ENCODE results near the gene RPL15. TPM values are rescaled to one million over a fixed set of nuclear protein-coding genes. Genes with fewer than 3 reads are reported as not detected.
A peak's percentile ranks its signal among the peaks of the same experiment; 100 is the strongest.

Gene RPL15
- polyA plus RNA-seq, 1 donor (not counting 4 experiments of a cell fraction or from before 2014, with no cell fraction given), result 3,052 TPM

DNA sequence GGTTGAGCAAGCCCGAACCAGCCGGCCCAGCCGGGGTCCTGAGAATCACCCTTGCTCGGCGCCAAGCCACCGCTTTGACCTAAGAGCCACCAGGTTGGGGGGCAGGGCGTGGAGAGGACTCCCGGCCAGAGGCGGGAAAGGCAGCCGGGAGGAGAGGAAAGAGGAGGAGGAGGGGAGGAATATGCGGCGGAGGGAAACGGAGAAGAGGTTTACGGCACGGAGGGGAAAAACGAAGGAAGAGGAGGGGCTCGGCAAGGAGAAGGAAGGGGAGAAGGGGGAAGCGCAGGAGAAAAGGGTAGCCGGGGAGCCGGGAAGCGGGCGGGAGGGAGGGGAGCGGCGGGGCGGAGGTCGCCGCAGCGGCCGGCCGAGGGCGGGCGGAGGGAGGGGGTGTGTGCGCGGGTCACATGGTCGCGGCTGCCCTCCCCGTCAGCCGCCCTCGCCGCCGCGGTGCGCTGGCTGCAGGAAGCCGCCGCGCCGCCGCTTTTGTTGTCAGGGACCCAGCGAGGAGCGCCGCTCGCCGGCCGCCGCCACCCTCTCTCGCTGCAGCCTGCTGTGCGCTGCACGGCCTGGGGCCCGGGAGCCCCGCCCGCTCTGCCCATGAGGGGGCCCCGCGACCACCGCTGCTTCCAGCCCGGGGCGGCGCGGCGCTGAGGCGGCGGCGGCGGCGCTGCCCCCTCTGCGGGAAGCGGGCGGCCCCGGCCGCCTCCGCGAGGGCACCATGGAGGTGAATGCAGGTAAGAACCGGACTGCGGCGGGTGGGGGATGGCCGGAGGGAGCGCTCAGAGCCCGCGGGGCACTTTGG lies 28.1 kb downstream of the RPL15 start, which contains the start of gene NR1D2:
Gene NR1D2 (plus strand): TSS at position 426 of the 802 bp plus-strand sequence. CDS start 293 bp downstream, at position 719.
- H3K4me2 ChIP-seq (ENCODE audit: control insufficient read depth, extremely low read depth, insufficient read depth, low read depth, low read length), result peak within 1 kb of the TSS; percentile 90
- H3K27me3 ChIP-seq (ENCODE audit: control insufficient read depth, extremely low read depth, insufficient read depth, low read length), result peaks cover 5% of the 10 kb centered on the region
- H3K27ac ChIP-seq (ENCODE audit: control insufficient read depth, insufficient read depth, low read length), result peak within 1 kb of the TSS; percentile 94
- no peak for DNase-seq (ENCODE audit: low read depth, low spot score)
- H3K9ac ChIP-seq (ENCODE audit: control insufficient read depth, extremely low read depth, insufficient read depth, low read length), result peak within 1 kb of the TSS; percentile 88
- no peaks in the 10 kb centered on the region for H3K9me3 ChIP-seq (ENCODE audit: control insufficient read depth, low read depth, low read length)
- H3K9me1 ChIP-seq (ENCODE audit: control insufficient read depth, extremely low read depth, insufficient read depth, low read length), result no peaks in the 10 kb centered on the region
- FAIRE-seq, result no peak
- H3K4me3 ChIP-seq (ENCODE audit: control insufficient read depth in 2 of 3, extremely low read depth in 1 of 3, insufficient read depth in 2 of 3, low read depth in 1 of 3, low read length in 3 of 3), result peak within 1 kb of the TSS; percentile 65 to 86 (median 82)
- no peaks in the 10 kb centered on the region for H4K20me1 ChIP-seq (ENCODE audit: control insufficient read depth, extremely low read depth, insufficient read depth, low read length)
- TF ChIP-seq, protein P1, sequence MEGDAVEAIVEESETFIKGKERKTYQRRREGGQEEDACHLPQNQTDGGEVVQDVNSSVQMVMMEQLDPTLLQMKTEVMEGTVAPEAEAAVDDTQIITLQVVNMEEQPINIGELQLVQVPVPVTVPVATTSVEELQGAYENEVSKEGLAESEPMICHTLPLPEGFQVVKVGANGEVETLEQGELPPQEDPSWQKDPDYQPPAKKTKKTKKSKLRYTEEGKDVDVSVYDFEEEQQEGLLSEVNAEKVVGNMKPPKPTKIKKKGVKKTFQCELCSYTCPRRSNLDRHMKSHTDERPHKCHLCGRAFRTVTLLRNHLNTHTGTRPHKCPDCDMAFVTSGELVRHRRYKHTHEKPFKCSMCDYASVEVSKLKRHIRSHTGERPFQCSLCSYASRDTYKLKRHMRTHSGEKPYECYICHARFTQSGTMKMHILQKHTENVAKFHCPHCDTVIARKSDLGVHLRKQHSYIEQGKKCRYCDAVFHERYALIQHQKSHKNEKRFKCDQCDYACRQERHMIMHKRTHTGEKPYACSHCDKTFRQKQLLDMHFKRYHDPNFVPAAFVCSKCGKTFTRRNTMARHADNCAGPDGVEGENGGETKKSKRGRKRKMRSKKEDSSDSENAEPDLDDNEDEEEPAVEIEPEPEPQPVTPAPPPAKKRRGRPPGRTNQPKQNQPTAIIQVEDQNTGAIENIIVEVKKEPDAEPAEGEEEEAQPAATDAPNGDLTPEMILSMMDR (optimal IDR thresholded peaks at IDR 0.05 in 1 of 3, IDR thresholded peaks at IDR 0.05 in 1 of 3, conservative IDR thresholded peaks at IDR 0.05 in 1 of 3; ENCODE audit: extremely low read depth in 1 of 3, insufficient read depth in 2 of 3, low read length in 3 of 3), result peak in 1 of 3 experiments; percentile 22
- TF ChIP-seq EZH2 (IDR thresholded peaks at IDR 0.05; ENCODE audit: low read length), result no peak
- H3K4me1 ChIP-seq (ENCODE audit: control insufficient read depth, extremely low read depth, insufficient read depth, low read length), result peaks cover 37% of the 10 kb centered on the region
- dilution Hi-C loops (cut with MboI; ENCODE audit: extremely low pct_ligation_motif_present, low sequenced_read_pairs), result no loop called here
- H3K79me2 ChIP-seq (ENCODE audit: control insufficient read depth, insufficient read depth, low read length), result peaks cover 14% of the 10 kb centered on the region
- peak within 1 kb of the TSS; percentile 94 for H2AFZ ChIP-seq (ENCODE audit: control insufficient read depth, low read length)
- H3K36me3 ChIP-seq (ENCODE audit: control insufficient read depth in 2 of 2, extremely low read depth in 1 of 2, insufficient read depth in 2 of 2, low read length in 2 of 2), result no peaks in the 10 kb centered on the region

DNA sequence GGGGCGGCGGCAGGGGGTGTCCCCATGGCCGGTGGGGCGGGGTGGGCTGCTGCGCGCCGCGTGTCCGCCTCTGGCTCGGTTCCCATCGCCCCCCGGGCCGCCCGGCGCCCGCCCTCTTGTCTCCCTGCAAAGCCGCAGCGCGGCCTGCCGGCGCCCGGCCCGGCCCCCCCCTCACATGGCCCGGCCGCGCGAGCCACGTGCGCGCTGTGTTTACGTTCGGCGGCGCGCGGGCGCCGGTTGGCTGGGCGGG lies 28.7 kb downstream of the RPL15 start:
- peak overlapping the region; percentile 67 for H3K27ac ChIP-seq (ENCODE audit: control insufficient read depth, insufficient read depth, low read length)
- peaks cover 38% of the 10 kb centered on the region for H3K4me1 ChIP-seq (ENCODE audit: control insufficient read depth, extremely low read depth, insufficient read depth, low read length)
- no peaks in the 10 kb centered on the region for H4K20me1 ChIP-seq (ENCODE audit: control insufficient read depth, extremely low read depth, insufficient read depth, low read length)
- FAIRE-seq (no peak), DNase-seq (ENCODE audit: low read depth, low spot score) (no peak)
- H3K9ac ChIP-seq (ENCODE audit: control insufficient read depth, extremely low read depth, insufficient read depth, low read length), result peak overlapping the region; percentile 82
- H3K4me2 ChIP-seq (ENCODE audit: control insufficient read depth, extremely low read depth, insufficient read depth, low read depth, low read length), result no peak overlapping the region
- no peak overlapping the region for H2AFZ ChIP-seq (ENCODE audit: control insufficient read depth, low read length)
- dilution Hi-C loops (cut with MboI; ENCODE audit: extremely low pct_ligation_motif_present, low sequenced_read_pairs), result no loop called here
- no peaks in the 10 kb centered on the region for H3K36me3 ChIP-seq (ENCODE audit: control insufficient read depth in 2 of 2, extremely low read depth in 1 of 2, insufficient read depth in 2 of 2, low read length in 2 of 2)
- no peaks in the 10 kb centered on the region for H3K9me3 ChIP-seq (ENCODE audit: control insufficient read depth, low read depth, low read length)
- H3K79me2 ChIP-seq (ENCODE audit: control insufficient read depth, insufficient read depth, low read length), result peaks cover 19% of the 10 kb centered on the region
- peaks cover 5% of the 10 kb centered on the region for H3K27me3 ChIP-seq (ENCODE audit: control insufficient read depth, extremely low read depth, insufficient read depth, low read length)
- no peaks in the 10 kb centered on the region for H3K9me1 ChIP-seq (ENCODE audit: control insufficient read depth, extremely low read depth, insufficient read depth, low read length)
- peak overlapping the region in 2 of 3 experiments; percentile 55 to 60 for H3K4me3 ChIP-seq (ENCODE audit: control insufficient read depth in 2 of 3, extremely low read depth in 1 of 3, insufficient read depth in 2 of 3, low read depth in 1 of 3, low read length in 3 of 3)
- TF ChIP-seq, protein P1 (optimal IDR thresholded peaks at IDR 0.05 in 1 of 3, IDR thresholded peaks at IDR 0.05 in 1 of 3, conservative IDR thresholded peaks at IDR 0.05 in 1 of 3; ENCODE audit: extremely low read depth in 1 of 3, insufficient read depth in 2 of 3, low read length in 3 of 3), result no peak
- no peak for TF ChIP-seq EZH2 (IDR thresholded peaks at IDR 0.05; ENCODE audit: low read length)
